Endothelial cell (in vitro differentiated cells): ENCODE measurements around the gene PRAMEF2. TPM values are rescaled to one million over a fixed set of nuclear protein-coding genes. Genes with fewer than 3 reads are reported as not detected.
"Not testable (repeated sequence)": the region's sequence is repeated elsewhere in the genome, so short reads cannot be mapped to it uniquely, and the experiment has no call there.

ENCODE experiments used
- DNase-seq: peaks from one replicate; pipeline ENCODE4 v3.0.0; 2021; ENCODE audit warnings: low spot score
- H3K27ac Mint-ChIP-seq: one replicate; pipeline ENCODE4 v1.8.0; 2021; ENCODE audit warnings: mixed read lengths, inconsistent platforms; ENCODE audit not compliant: unreplicated experiment
- H3K27me3 Mint-ChIP-seq: one replicate; pipeline ENCODE4 v1.8.0; 2021; ENCODE audit warnings: mild to moderate bottlenecking, moderate library complexity, mixed read lengths, inconsistent platforms; ENCODE audit not compliant: unreplicated experiment
- H3K36me3 Mint-ChIP-seq: one replicate; pipeline ENCODE4 v1.8.0; 2021; ENCODE audit warnings: mild to moderate bottlenecking, low read depth, mixed read lengths, inconsistent platforms; ENCODE audit not compliant: unreplicated experiment
- H3K4me1 Mint-ChIP-seq: one replicate; pipeline ENCODE4 v1.8.0; 2021; ENCODE audit warnings: mild to moderate bottlenecking, mixed read lengths, inconsistent platforms; ENCODE audit not compliant: unreplicated experiment
- H3K4me3 Mint-ChIP-seq: one replicate; pipeline ENCODE4 v1.8.0; 2021; ENCODE audit warnings: mild to moderate bottlenecking, mixed read lengths, inconsistent platforms; ENCODE audit not compliant: unreplicated experiment
- H3K9me3 Mint-ChIP-seq: one replicate; pipeline ENCODE4 v1.8.0; 2021; ENCODE audit warnings: mixed read lengths, inconsistent platforms; ENCODE audit not compliant: unreplicated experiment
- CTCF ChIP-seq: fragments of 200-600 bp; sonication (generic); IDR thresholded peaks from one replicate; pipeline ENCODE4 v1.5.0; 2021; ENCODE audit warnings: antibody characterized with exemption; ENCODE audit not compliant: unreplicated experiment
- long read RNA-seq: library from polyadenylated mRNA; unstranded; transcript quantifications from one replicate; pipeline ENCODE4 v2.0.0, GENCODE V29; 2020; ENCODE audit not compliant: unreplicated experiment
- total RNA-seq: library from RNA; stranded (reverse); fragmentation: NEBNext Ultra II Directional; extraction: Animal tissue kit (Norgen Biotek cat#: 25700); gene quantifications from one replicate; pipeline ENCODE4 v1.2.1, GENCODE V29; 2021; ENCODE audit not compliant: unreplicated experiment

PRAMEF2 gene
- total RNA-seq = not detected
- long read RNA-seq = 0 reads

- H3K4me3 Mint-ChIP-seq, H3K36me3 Mint-ChIP-seq, DNase-seq, H3K4me1 Mint-ChIP-seq, H3K27me3 Mint-ChIP-seq, H3K27ac Mint-ChIP-seq: not testable (repeated sequence)
- peaks cover 22% of the 10 kb centered on the region for H3K9me3 Mint-ChIP-seq
Observed at GRCh38 chr1:12856786-12857185, at the start of gene PRAMEF2. Gene PRAMEF2 (plus strand): TSS chr1:12857086. CDS start chr1:12859010, 1,924 bp downstream.

GRCh38 chr1:12809933-12810332, 47.0 kb upstream of the PRAMEF2 start:
- Mint-ChIP-seq H3K27me3 (peaks cover 6% of the 10 kb centered on the region), H3K9me3 (peaks cover 22% of the 10 kb centered on the region), H3K4me3 (no peak overlapping the region), H3K4me1 (no peaks in the 10 kb centered on the region), H3K36me3 (peaks cover 6% of the 10 kb centered on the region), H3K27ac (no peak overlapping the region)
- no peak for TF ChIP-seq CTCF
- no peak for DNase-seq

- H3K36me3 Mint-ChIP-seq = peaks cover 6% of the 10 kb centered on the region
- peaks cover 6% of the 10 kb centered on the region for H3K27me3 Mint-ChIP-seq
- no peak overlapping the region for H3K27ac Mint-ChIP-seq
- no peak for TF ChIP-seq CTCF
- no peak overlapping the region for H3K4me3 Mint-ChIP-seq
- DNase-seq = no peak
- no peaks in the 10 kb centered on the region for H3K4me1 Mint-ChIP-seq
- H3K9me3 Mint-ChIP-seq = peaks cover 22% of the 10 kb centered on the region
Observed at GRCh38 chr1:12810691-12811408, 46.0 kb upstream of the PRAMEF2 start.

- H3K9me3 Mint-ChIP-seq = peaks cover 16% of the 10 kb centered on the region
- no peak overlapping the region for H3K27ac Mint-ChIP-seq
- no peak for TF ChIP-seq CTCF
- H3K4me3 Mint-ChIP-seq = no peak overlapping the region
- H3K36me3 Mint-ChIP-seq = peaks cover 6% of the 10 kb centered on the region
- no peak for DNase-seq
- H3K27me3 Mint-ChIP-seq = peaks cover 6% of the 10 kb centered on the region
- no peaks in the 10 kb centered on the region for H3K4me1 Mint-ChIP-seq
Observed at GRCh38 chr1:12811409-12811784, 45.5 kb upstream of the PRAMEF2 start.

- not testable (repeated sequence) for H3K27ac Mint-ChIP-seq, H3K4me3 Mint-ChIP-seq, DNase-seq, H3K36me3 Mint-ChIP-seq, H3K4me1 Mint-ChIP-seq, H3K27me3 Mint-ChIP-seq
- H3K9me3 Mint-ChIP-seq = peaks cover 12% of the 10 kb centered on the region
Observed at GRCh38 chr1:12819061-12819460, 37.8 kb upstream of the PRAMEF2 start.

- H3K4me3 Mint-ChIP-seq, H3K9me3 Mint-ChIP-seq, H3K36me3 Mint-ChIP-seq, H3K27me3 Mint-ChIP-seq, DNase-seq, H3K27ac Mint-ChIP-seq, H3K4me1 Mint-ChIP-seq: not testable (repeated sequence)
Observed at GRCh38 chr1:12831310-12831709, 25.6 kb upstream of the PRAMEF2 start, which contains the start of gene PRAMEF11. Gene PRAMEF11 (minus strand): TSS chr1:12831410. CDS start chr1:12828789, 2,621 bp downstream.

- not testable (repeated sequence) for H3K27ac Mint-ChIP-seq, H3K27me3 Mint-ChIP-seq, H3K4me1 Mint-ChIP-seq, H3K9me3 Mint-ChIP-seq, H3K4me3 Mint-ChIP-seq, H3K36me3 Mint-ChIP-seq, DNase-seq
Observed at GRCh38 chr1:12833251-12833650, 23.6 kb upstream of the PRAMEF2 start.

- DNase-seq, H3K27me3 Mint-ChIP-seq, H3K27ac Mint-ChIP-seq, H3K4me1 Mint-ChIP-seq, H3K36me3 Mint-ChIP-seq: not testable (repeated sequence)
- peak within 1 kb of the TSS; percentile 1 for H3K4me3 Mint-ChIP-seq
- peaks cover 11% of the 10 kb centered on the region for H3K9me3 Mint-ChIP-seq
Observed at GRCh38 chr1:12848620-12849019, 8.3 kb upstream of the PRAMEF2 start, which contains the start of gene HNRNPCL1. Gene HNRNPCL1 (minus strand): TSS chr1:12848720. CDS start chr1:12848289, 431 bp downstream.
